Tibial artery (tissue), 4 donors: ENCODE results near the gene PKP1.

Experiments used
- DNase-seq, 2 donors: peaks; one replicate each; pipeline ENCODE4 v3.0.0-alpha.2; 2019
- H3K27ac ChIP-seq, 2 donors: fragments of 200-600 bp; sonication (generic) in 1 of 2; 1 replicate in 1 of 2; 2 replicates in 1 of 2; pipeline ENCODE4 v1.5.1; 2018 to 2019; ENCODE audit warnings: mild to moderate bottlenecking in 1 of 2
- H3K27me3 ChIP-seq, 2 donors: fragments of 200-600 bp; sonication (generic) in 1 of 2; one replicate each; pipeline versions ENCODE4 v1.5.1 to v1.6.0; 2016 to 2019
- H3K36me3 ChIP-seq, 3 donors: fragments of 200-600 bp; sonication (generic) in 2 of 3; one replicate each; pipeline ENCODE4 v1.5.1; 2016 to 2019; ENCODE audit warnings: mild to moderate bottlenecking in 2 of 3
- H3K4me1 ChIP-seq, 4 donors: fragments of 200-600 bp; sonication (generic) in 2 of 4; 1 replicate in 3 of 4; 2 replicates in 1 of 4; pipeline ENCODE4 v1.5.1; 2016 to 2019
- H3K4me3 ChIP-seq, 2 donors: fragments of 200-600 bp; sonication (generic) in 1 of 2; 1 replicate in 1 of 2; 2 replicates in 1 of 2; pipeline ENCODE4 v1.5.1; 2018 to 2019; ENCODE audit warnings: mild to moderate bottlenecking in 2 of 2
- H3K9me3 ChIP-seq, 3 donors: fragments of 200-600 bp; sonication (generic) in 1 of 3; one replicate each; pipeline ENCODE4 v1.5.1; 2016 to 2019
- CTCF ChIP-seq, 2 experiments: fragments of 200-600 bp in 1 of 2; fragments of 450-650 bp in 1 of 2; IDR thresholded peaks; one replicate each; pipeline ENCODE4 v1.5.1; 2017 to 2019; ENCODE audit warnings: antibody characterized with exemption in 2 of 2, mild to moderate bottlenecking in 1 of 2, moderate library complexity in 1 of 2
- intact Hi-C: fragments of 100-400 bp; cut with DNase I; formaldehyde crosslinking; loops from one replicate; pipeline ENCODE4 v1.15.0; 2023; ENCODE audit warnings: low total_unique reads

The PKP1 gene

GRCh38 chr1:201283836-201284553, 689 bp downstream of the PKP1 start:
- TF ChIP-seq CTCF (IDR thresholded peaks at IDR 0.05) = no peak
- H3K36me3 ChIP-seq = no peaks in the 10 kb centered on the region
- intact Hi-C loops = no loop called here
- H3K27me3 ChIP-seq = peaks cover 0 to 49% of the 10 kb centered on the region in 2 donors
- H3K4me3 ChIP-seq = peak overlapping the region in 1 of 2 donors; percentile 43
- DNase-seq = no peak
- peaks cover 0 to 15% (median 11%) of the 10 kb centered on the region in 4 donors for H3K4me1 ChIP-seq
- H3K27ac ChIP-seq = no peak overlapping the region
- H3K9me3 ChIP-seq = no peaks in the 10 kb centered on the region

- no peak for TF ChIP-seq CTCF (IDR thresholded peaks at IDR 0.05)
- Histone ChIP-seq H3K4me3 (no peak overlapping the region), H3K4me1 (peaks cover 0 to 17% (median 11%) of the 10 kb centered on the region in 4 donors), H3K27me3 (peaks cover 0 to 43% of the 10 kb centered on the region in 2 donors), H3K27ac (no peak overlapping the region), H3K36me3 (no peaks in the 10 kb centered on the region), H3K9me3 (no peaks in the 10 kb centered on the region)
- intact Hi-C loops = no loop called here
- DNase-seq = no peak
Observed at GRCh38 chr1:201284636-201285035, 1.3 kb downstream of the PKP1 start.

- H3K27me3 ChIP-seq = peaks cover 0 to 32% of the 10 kb centered on the region in 2 donors
- H3K4me1 ChIP-seq = peaks cover 0 to 17% (median 11%) of the 10 kb centered on the region in 4 donors
- no peak for TF ChIP-seq CTCF (IDR thresholded peaks at IDR 0.05)
- no peaks in the 10 kb centered on the region for H3K9me3 ChIP-seq
- no peaks in the 10 kb centered on the region for H3K36me3 ChIP-seq
- no peak for DNase-seq
- intact Hi-C loops = no loop called here
- H3K4me3 ChIP-seq = no peak overlapping the region
- H3K27ac ChIP-seq = no peak overlapping the region
Observed at GRCh38 chr1:201285846-201286245, 2.5 kb downstream of the PKP1 start.

GRCh38 chr1:201286445-201286844, 3.1 kb downstream of the PKP1 start:
- Histone ChIP-seq H3K27ac (no peak overlapping the region), H3K36me3 (no peaks in the 10 kb centered on the region), H3K9me3 (no peaks in the 10 kb centered on the region), H3K27me3 (peaks cover 0 to 31% of the 10 kb centered on the region in 2 donors), H3K4me3 (no peak overlapping the region), H3K4me1 (peaks cover 0 to 17% (median 11%) of the 10 kb centered on the region in 4 donors)
- DNase-seq = no peak
- intact Hi-C loops = no loop called here
- no peak for TF ChIP-seq CTCF (IDR thresholded peaks at IDR 0.05)

GRCh38 chr1:201288007-201288406, 4.7 kb downstream of the PKP1 start:
- Histone ChIP-seq H3K4me1 (peaks cover 0 to 12% (median 8%) of the 10 kb centered on the region in 4 donors), H3K36me3 (no peaks in the 10 kb centered on the region), H3K27ac (no peak overlapping the region), H3K4me3 (no peak overlapping the region), H3K9me3 (no peaks in the 10 kb centered on the region), H3K27me3 (peaks cover 0 to 35% of the 10 kb centered on the region in 2 donors)
- no peak for TF ChIP-seq CTCF (IDR thresholded peaks at IDR 0.05)
- intact Hi-C loops = no loop called here
- DNase-seq = no peak
